ENCODE data around the gene KRT83.
A peak's percentile ranks its signal among the peaks of the same experiment; 100 is the strongest.
"Not testable (repeated sequence)": the region's sequence is repeated elsewhere in the genome, so short reads cannot be mapped to it uniquely, and the experiment has no call there.

KRT83 gene

GRCh38 chr12:52353766-52354165 lies 32.6 kb upstream of the KRT83 start:
- no peak for DNase-seq (ENCODE audit: low read depth)

- DNase-seq (ENCODE audit: low read depth): no peak
Observed at GRCh38 chr12:52352951-52353350, 31.8 kb upstream of the KRT83 start.

- peak; percentile 24 for DNase-seq (ENCODE audit: low read depth)
Observed at GRCh38 chr12:52351196-52352059, 30.2 kb upstream of the KRT83 start.

- DNase-seq (ENCODE audit: low read depth): no peak
Observed at GRCh38 chr12:52350786-52351185, 29.6 kb upstream of the KRT83 start.

- DNase-seq (ENCODE audit: low read depth): no peak
Observed at GRCh38 chr12:52350021-52350620, 28.9 kb upstream of the KRT83 start.

GRCh38 chr12:52349196-52349595 lies 28.0 kb upstream of the KRT83 start:
- no peak for DNase-seq (ENCODE audit: low read depth)

- DNase-seq (ENCODE audit: low read depth): no peak
Observed at GRCh38 chr12:52347551-52348510, 26.6 kb upstream of the KRT83 start.

- DNase-seq (ENCODE audit: low read depth): no peak
Observed at GRCh38 chr12:52347016-52347415, 25.8 kb upstream of the KRT83 start.

GRCh38 chr12:52346593-52346992 lies 25.4 kb upstream of the KRT83 start:
- no peak for DNase-seq (ENCODE audit: low read depth)

GRCh38 chr12:52345041-52345440 lies 23.8 kb upstream of the KRT83 start:
- not testable (repeated sequence) for DNase-seq (ENCODE audit: low read depth)

- no peak for DNase-seq (ENCODE audit: low read depth)
Observed at GRCh38 chr12:52344111-52344510, 22.9 kb upstream of the KRT83 start.

- DNase-seq (ENCODE audit: low read depth): no peak
Observed at GRCh38 chr12:52343550-52343949, 22.4 kb upstream of the KRT83 start.

- no peak for DNase-seq (ENCODE audit: low read depth)
Observed at GRCh38 chr12:52342781-52343490, 21.7 kb upstream of the KRT83 start.

GRCh38 chr12:52341066-52341580 lies 19.9 kb upstream of the KRT83 start:
- DNase-seq (ENCODE audit: low read depth): no peak

- DNase-seq (ENCODE audit: low read depth): no peak
Observed at GRCh38 chr12:52338241-52338960, 17.2 kb upstream of the KRT83 start.

GRCh38 chr12:52337054-52337453 lies 15.9 kb upstream of the KRT83 start:
- DNase-seq (ENCODE audit: low read depth): no peak

- no peak for DNase-seq (ENCODE audit: low read depth)
Observed at GRCh38 chr12:52336641-52337040, 15.4 kb upstream of the KRT83 start.

- DNase-seq (ENCODE audit: low read depth): no peak
Observed at GRCh38 chr12:52335598-52336262, 14.5 kb upstream of the KRT83 start.

- DNase-seq (ENCODE audit: low read depth): no peak
Observed at GRCh38 chr12:52334185-52334584, 13.0 kb upstream of the KRT83 start.

- DNase-seq (ENCODE audit: low read depth): no peak
Observed at GRCh38 chr12:52333321-52333720, 12.1 kb upstream of the KRT83 start.

All from T follicular helper cell (primary cell).